GM19467 (cell line): ENCODE measurements around the gene GTF2H2.
"Not testable (repeated sequence)": the region's sequence is repeated elsewhere in the genome, so short reads cannot be mapped to it uniquely, and the experiment has no call there.

Experiments used
- ATAC-seq: cut with Tn5 transposase; IDR thresholded peaks from one replicate; pipeline ENCODE4 v1.9.1; 2021; ENCODE audit warnings: mild to moderate bottlenecking, moderate library complexity; ENCODE audit not compliant: unreplicated experiment

The GTF2H2 gene

GRCh38 chr5:71013575-71013974 is 53.9 kb downstream of the GTF2H2 start:
- ATAC-seq: no peak

GRCh38 chr5:71011194-71011792 is 56.2 kb downstream of the GTF2H2 start:
- ATAC-seq: no peak

GRCh38 chr5:71006983-71007382 is 60.5 kb downstream of the GTF2H2 start:
- not testable (repeated sequence) for ATAC-seq
